ENCODE results near the gene POLR3A. TPM values are rescaled to one million over a fixed set of nuclear protein-coding genes. Genes with fewer than 3 reads are reported as not detected.

POLR3A gene
- total RNA-seq, 1 donor from 2014 or later: 18.8 TPM

DNA sequence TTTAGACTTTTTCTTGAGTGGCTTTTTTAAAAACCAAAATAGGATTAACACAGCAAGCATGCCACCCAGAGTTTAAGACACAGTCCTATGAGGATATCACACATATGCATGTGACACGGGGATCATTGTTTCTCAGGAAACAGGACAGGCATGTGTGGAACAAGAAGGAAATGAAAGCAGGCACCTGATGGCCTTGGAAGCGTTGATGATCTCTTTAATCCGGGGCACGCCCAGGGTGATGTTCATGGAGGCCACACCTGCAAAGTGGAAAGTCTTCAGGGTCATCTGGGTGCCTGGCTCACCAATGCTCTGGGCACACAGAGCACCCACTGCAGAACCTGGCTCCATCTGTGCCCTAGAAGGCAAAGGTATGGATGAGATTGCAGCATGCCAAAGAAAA is 44.3 kb downstream of the POLR3A start:
- Histone ChIP-seq H3K4me3 (ENCODE audit: low read length in 3 of 3) (no peak overlapping the region), H3K27ac (ENCODE audit: low read depth, low read length) (no peak overlapping the region), H3K9me3 (ENCODE audit: control insufficient read depth in 3 of 3, low read length in 3 of 3) (no peaks in the 10 kb centered on the region), H3K4me1 (ENCODE audit: control insufficient read depth in 3 of 3, insufficient read depth in 3 of 3, low read length in 3 of 3) (peaks cover 20 to 38% (median 38%) of the 10 kb centered on the region in 3 donors), H3K27me3 (ENCODE audit: control insufficient read depth in 3 of 3, insufficient read depth in 3 of 3, low read length in 3 of 3) (no peaks in the 10 kb centered on the region), H3K36me3 (ENCODE audit: control insufficient read depth in 3 of 3, insufficient read depth in 3 of 3, low read length in 3 of 3) (peaks cover 56 to 73% (median 61%) of the 10 kb centered on the region in 3 donors), H3K9ac (ENCODE audit: low read depth in 1 of 3, low read length in 3 of 3) (no peak overlapping the region)

DNA sequence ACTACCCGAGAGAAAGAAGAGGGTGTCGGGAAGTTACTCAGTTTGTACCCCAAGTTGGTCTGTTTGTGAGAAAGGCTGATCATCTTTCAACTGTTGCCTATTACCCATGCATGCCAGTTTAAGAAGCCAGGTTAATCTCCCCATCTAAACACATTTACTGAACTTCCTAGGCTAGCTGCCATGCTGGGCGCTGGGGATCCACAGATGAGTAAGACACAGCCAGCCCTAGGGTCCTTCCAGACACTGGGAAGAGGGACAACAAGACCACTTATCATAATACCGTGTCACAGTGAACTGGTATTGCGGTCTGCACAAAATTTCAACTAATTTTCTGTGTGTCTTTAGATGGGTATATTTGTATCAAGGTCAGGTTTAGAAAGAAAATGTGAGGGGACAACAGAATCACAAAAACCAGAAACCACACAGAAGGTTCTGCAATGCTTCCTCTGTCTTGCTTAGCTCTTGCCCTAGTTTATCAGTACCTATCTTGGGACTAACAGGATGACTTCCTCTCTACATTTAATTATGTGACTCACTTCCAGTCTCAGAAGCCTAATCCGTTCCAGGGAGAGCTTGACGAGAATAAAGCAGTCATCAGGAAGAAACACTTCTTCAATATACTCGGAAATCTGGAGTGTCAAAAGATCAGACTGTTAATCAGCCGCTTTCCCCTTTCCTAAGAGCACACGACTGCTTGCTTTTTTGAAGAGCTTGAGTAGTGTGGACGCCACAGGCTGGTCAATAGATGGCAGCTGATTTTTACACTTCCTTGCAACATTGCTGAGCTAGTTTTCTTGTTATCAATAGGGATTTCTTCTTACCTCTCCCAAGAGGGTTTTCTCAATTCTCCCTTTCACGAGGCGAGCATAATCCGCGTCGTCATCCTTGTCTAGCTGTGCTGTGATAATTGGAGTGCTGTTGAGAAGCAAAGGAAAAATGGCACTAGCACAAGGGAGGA is 45.7 kb downstream of the POLR3A start:
- peak overlapping the region; percentile 71 for H3K27ac ChIP-seq (ENCODE audit: low read depth, low read length)
- H3K27me3 ChIP-seq (ENCODE audit: control insufficient read depth in 3 of 3, insufficient read depth in 3 of 3, low read length in 3 of 3): no peaks in the 10 kb centered on the region
- no peaks in the 10 kb centered on the region for H3K9me3 ChIP-seq (ENCODE audit: control insufficient read depth in 3 of 3, low read length in 3 of 3)
- H3K36me3 ChIP-seq (ENCODE audit: control insufficient read depth in 3 of 3, insufficient read depth in 3 of 3, low read length in 3 of 3): peaks cover 61 to 76% (median 68%) of the 10 kb centered on the region in 3 donors
- H3K9ac ChIP-seq (ENCODE audit: low read depth in 1 of 3, low read length in 3 of 3): peak overlapping the region in 2 of 3 donors; percentile 28 to 47
- no peak overlapping the region for H3K4me3 ChIP-seq (ENCODE audit: low read length in 3 of 3)
- peaks cover 15 to 28% (median 28%) of the 10 kb centered on the region in 3 donors for H3K4me1 ChIP-seq (ENCODE audit: control insufficient read depth in 3 of 3, insufficient read depth in 3 of 3, low read length in 3 of 3)

DNA sequence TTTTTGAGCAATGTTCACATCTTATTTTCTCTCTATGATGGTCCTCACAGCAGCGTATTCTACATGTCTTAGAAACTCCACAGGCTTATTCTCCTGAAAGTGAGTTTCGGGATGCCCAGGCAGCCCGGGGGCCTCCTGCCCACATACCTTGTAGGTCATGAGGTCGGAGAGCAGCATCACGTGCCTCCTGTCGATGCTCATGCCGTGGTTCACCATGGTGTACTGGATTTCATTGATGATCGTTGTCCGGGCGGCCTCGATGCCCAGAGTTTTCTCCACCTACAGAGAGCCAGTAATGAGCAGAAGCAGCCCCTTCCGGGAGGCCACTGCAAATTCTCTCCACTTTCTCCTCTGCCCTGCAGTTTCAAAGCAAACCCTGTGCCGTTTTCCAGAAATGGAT is 48.0 kb downstream of the POLR3A start:
- Histone ChIP-seq H3K4me1 (ENCODE audit: control insufficient read depth in 3 of 3, insufficient read depth in 3 of 3, low read length in 3 of 3) (peaks cover 9 to 28% (median 27%) of the 10 kb centered on the region in 3 donors), H3K27me3 (ENCODE audit: control insufficient read depth in 3 of 3, insufficient read depth in 3 of 3, low read length in 3 of 3) (no peaks in the 10 kb centered on the region), H3K9me3 (ENCODE audit: control insufficient read depth in 3 of 3, low read length in 3 of 3) (no peaks in the 10 kb centered on the region), H3K27ac (ENCODE audit: low read depth, low read length) (no peak overlapping the region), H3K36me3 (ENCODE audit: control insufficient read depth in 3 of 3, insufficient read depth in 3 of 3, low read length in 3 of 3) (peaks cover 56 to 76% (median 75%) of the 10 kb centered on the region in 3 donors), H3K9ac (ENCODE audit: low read depth in 1 of 3, low read length in 3 of 3) (no peak overlapping the region), H3K4me3 (ENCODE audit: low read length in 3 of 3) (no peak overlapping the region)

DNA sequence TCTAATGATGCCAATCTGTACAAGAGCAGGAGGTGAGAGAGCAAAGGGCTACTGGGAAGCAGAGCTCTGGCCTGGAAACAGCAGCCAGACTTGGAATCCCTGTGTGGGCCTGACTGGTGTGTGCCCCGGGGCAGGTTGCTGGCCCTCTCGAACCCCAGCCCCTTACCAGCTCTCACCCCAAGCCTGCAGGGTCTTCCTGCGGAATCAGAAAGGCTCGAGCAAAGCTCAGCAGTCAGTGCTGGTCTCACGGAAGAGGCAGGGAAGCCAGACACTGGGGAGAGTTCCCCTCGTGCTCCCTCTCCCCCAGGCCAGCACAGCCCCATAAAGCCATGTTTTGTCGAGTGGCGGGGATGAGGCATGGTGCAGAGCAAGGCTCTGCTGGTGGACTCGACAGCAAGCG is 50.1 kb downstream of the POLR3A start:
- Histone ChIP-seq H3K4me3 (ENCODE audit: low read length in 3 of 3) (no peak overlapping the region), H3K4me1 (ENCODE audit: control insufficient read depth in 3 of 3, insufficient read depth in 3 of 3, low read length in 3 of 3) (peaks cover 15 to 42% (median 30%) of the 10 kb centered on the region in 3 donors), H3K27ac (ENCODE audit: low read depth, low read length) (no peak overlapping the region), H3K9me3 (ENCODE audit: control insufficient read depth in 3 of 3, low read length in 3 of 3) (no peaks in the 10 kb centered on the region), H3K9ac (ENCODE audit: low read depth in 1 of 3, low read length in 3 of 3) (no peak overlapping the region), H3K27me3 (ENCODE audit: control insufficient read depth in 3 of 3, insufficient read depth in 3 of 3, low read length in 3 of 3) (no peaks in the 10 kb centered on the region), H3K36me3 (ENCODE audit: control insufficient read depth in 3 of 3, insufficient read depth in 3 of 3, low read length in 3 of 3) (peaks cover 46 to 63% (median 61%) of the 10 kb centered on the region in 3 donors)

DNA sequence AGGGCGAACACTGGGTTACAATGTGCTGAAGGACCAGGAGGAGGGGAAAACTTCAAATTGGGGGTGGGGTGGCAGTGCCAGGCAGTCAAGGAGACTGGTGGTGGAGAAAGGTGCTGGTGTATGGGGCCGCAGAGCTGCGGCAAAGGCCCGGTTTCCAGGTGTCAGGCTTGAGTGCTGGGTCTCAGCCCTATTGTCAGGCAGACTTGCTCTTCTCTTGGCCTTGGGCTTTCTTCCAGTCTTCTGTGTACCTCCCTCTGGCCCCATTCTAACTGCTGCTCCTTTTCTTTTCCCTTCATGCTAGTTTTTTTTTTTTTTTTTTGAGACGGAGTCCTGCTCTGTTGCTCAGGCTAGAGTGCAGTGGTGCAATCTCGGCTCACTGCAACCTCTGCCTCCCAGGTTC is 51.0 kb downstream of the POLR3A start:
- peak overlapping the region in 1 of 3 donors; percentile 25 for H3K9ac ChIP-seq (ENCODE audit: low read depth in 1 of 3, low read length in 3 of 3)
- no peak overlapping the region for H3K4me3 ChIP-seq (ENCODE audit: low read length in 3 of 3)
- peak overlapping the region; percentile 4 for H3K27ac ChIP-seq (ENCODE audit: low read depth, low read length)
- H3K9me3 ChIP-seq (ENCODE audit: control insufficient read depth in 3 of 3, low read length in 3 of 3): no peaks in the 10 kb centered on the region
- H3K36me3 ChIP-seq (ENCODE audit: control insufficient read depth in 3 of 3, insufficient read depth in 3 of 3, low read length in 3 of 3): peaks cover 44 to 57% (median 56%) of the 10 kb centered on the region in 3 donors
- no peaks in the 10 kb centered on the region for H3K27me3 ChIP-seq (ENCODE audit: control insufficient read depth in 3 of 3, insufficient read depth in 3 of 3, low read length in 3 of 3)
- H3K4me1 ChIP-seq (ENCODE audit: control insufficient read depth in 3 of 3, insufficient read depth in 3 of 3, low read length in 3 of 3): peaks cover 15 to 38% (median 28%) of the 10 kb centered on the region in 3 donors

DNA sequence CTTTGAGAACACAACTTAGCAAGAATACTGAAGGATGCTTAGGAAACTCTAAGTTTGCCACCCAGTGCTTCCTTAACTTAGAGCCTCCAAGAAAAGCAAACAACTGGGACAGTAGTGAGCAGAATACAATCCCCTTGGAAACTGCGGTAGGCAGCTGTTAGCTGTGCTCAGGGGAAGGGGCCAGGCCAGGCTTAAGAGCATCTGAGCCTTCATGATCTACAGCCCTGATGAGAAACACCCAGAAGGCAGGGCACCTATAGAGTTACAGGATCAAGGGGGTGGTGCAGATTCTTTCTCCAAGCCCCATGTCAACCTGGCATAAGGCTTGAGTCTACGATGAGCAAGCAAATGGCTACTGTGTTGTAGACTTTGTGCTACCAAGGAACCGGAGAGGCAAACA is 51.4 kb downstream of the POLR3A start:
- Histone ChIP-seq H3K36me3 (ENCODE audit: control insufficient read depth in 3 of 3, insufficient read depth in 3 of 3, low read length in 3 of 3) (peaks cover 40 to 56% (median 53%) of the 10 kb centered on the region in 3 donors), H3K27ac (ENCODE audit: low read depth, low read length) (peak overlapping the region; percentile 4)

DNA sequence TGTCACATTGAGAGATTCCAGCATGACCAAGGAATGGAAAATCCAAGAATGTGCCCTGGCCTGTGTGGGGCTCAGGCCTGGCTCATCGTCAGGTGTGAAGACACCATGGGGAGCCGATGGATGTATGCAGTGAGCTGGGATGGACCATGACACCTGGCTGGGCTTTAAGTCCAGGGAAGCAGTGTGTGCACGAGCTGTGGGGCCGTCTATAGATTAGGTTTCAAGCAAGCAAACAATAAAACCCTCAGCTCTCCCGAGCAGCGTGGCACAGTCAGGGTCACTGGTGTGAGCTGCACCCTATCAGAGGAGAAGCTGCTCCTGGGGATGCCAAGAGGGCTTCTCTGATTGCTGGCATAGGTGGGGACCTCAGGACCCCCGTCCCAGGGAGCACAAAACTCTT is 52.3 kb downstream of the POLR3A start:
- H3K27me3 ChIP-seq (ENCODE audit: control insufficient read depth in 3 of 3, insufficient read depth in 3 of 3, low read length in 3 of 3): no peaks in the 10 kb centered on the region
- peaks cover 18 to 38% (median 27%) of the 10 kb centered on the region in 3 donors for H3K4me1 ChIP-seq (ENCODE audit: control insufficient read depth in 3 of 3, insufficient read depth in 3 of 3, low read length in 3 of 3)
- no peak overlapping the region for H3K27ac ChIP-seq (ENCODE audit: low read depth, low read length)
- H3K9ac ChIP-seq (ENCODE audit: low read depth in 1 of 3, low read length in 3 of 3): no peak overlapping the region
- H3K9me3 ChIP-seq (ENCODE audit: control insufficient read depth in 3 of 3, low read length in 3 of 3): no peaks in the 10 kb centered on the region
- H3K36me3 ChIP-seq (ENCODE audit: control insufficient read depth in 3 of 3, insufficient read depth in 3 of 3, low read length in 3 of 3): peaks cover 34 to 48% (median 44%) of the 10 kb centered on the region in 3 donors
- H3K4me3 ChIP-seq (ENCODE audit: low read length in 3 of 3): no peak overlapping the region

More for the DNA sequence above, 51.4 kb downstream of the POLR3A start:
- H3K9me3 ChIP-seq (ENCODE audit: control insufficient read depth in 3 of 3, low read length in 3 of 3): no peaks in the 10 kb centered on the region
- H3K4me1 ChIP-seq (ENCODE audit: control insufficient read depth in 3 of 3, insufficient read depth in 3 of 3, low read length in 3 of 3): peaks cover 15 to 35% (median 24%) of the 10 kb centered on the region in 3 donors
- H3K27me3 ChIP-seq (ENCODE audit: control insufficient read depth in 3 of 3, insufficient read depth in 3 of 3, low read length in 3 of 3): no peaks in the 10 kb centered on the region
- peak overlapping the region in 1 of 3 donors; percentile 25 for H3K9ac ChIP-seq (ENCODE audit: low read depth in 1 of 3, low read length in 3 of 3)
- no peak overlapping the region for H3K4me3 ChIP-seq (ENCODE audit: low read length in 3 of 3)

DNA sequence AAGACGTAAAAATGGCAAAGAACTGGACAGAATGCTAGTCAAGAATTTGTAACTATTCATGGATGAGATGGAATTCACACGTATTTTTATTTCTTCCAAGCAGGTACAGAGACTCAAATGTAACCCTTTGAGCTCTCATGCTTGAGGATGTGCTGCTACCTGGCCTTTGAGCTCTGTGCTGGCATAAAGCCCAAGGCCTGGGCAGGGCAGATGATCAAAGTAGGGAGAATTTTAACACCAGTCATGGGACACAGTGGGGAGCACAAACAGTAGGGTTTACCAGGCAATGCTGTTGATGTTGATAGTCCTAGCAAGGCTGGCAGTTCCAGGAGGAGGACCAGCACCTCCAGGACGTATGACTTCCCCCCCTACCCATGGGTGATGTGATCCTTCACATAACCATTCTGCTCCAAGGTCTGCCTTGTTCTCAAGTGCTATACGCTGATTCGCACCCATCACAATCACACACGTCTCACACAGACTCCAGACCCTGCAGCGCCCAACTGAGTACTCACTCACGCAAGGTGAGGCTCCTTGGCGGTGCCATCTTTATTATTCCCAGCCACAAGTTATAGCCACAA is 54.1 kb downstream of the POLR3A start:
- Histone ChIP-seq H3K27ac (ENCODE audit: low read depth, low read length) (peak overlapping the region; percentile 0), H3K9ac (ENCODE audit: low read depth in 1 of 3, low read length in 3 of 3) (no peak overlapping the region), H3K27me3 (ENCODE audit: control insufficient read depth in 3 of 3, insufficient read depth in 3 of 3, low read length in 3 of 3) (no peaks in the 10 kb centered on the region), H3K9me3 (ENCODE audit: control insufficient read depth in 3 of 3, low read length in 3 of 3) (no peaks in the 10 kb centered on the region), H3K36me3 (ENCODE audit: control insufficient read depth in 3 of 3, insufficient read depth in 3 of 3, low read length in 3 of 3) (peaks cover 20 to 34% (median 29%) of the 10 kb centered on the region in 3 donors), H3K4me1 (ENCODE audit: control insufficient read depth in 3 of 3, insufficient read depth in 3 of 3, low read length in 3 of 3) (peaks cover 32 to 47% (median 41%) of the 10 kb centered on the region in 3 donors), H3K4me3 (ENCODE audit: low read length in 3 of 3) (no peak overlapping the region)

DNA sequence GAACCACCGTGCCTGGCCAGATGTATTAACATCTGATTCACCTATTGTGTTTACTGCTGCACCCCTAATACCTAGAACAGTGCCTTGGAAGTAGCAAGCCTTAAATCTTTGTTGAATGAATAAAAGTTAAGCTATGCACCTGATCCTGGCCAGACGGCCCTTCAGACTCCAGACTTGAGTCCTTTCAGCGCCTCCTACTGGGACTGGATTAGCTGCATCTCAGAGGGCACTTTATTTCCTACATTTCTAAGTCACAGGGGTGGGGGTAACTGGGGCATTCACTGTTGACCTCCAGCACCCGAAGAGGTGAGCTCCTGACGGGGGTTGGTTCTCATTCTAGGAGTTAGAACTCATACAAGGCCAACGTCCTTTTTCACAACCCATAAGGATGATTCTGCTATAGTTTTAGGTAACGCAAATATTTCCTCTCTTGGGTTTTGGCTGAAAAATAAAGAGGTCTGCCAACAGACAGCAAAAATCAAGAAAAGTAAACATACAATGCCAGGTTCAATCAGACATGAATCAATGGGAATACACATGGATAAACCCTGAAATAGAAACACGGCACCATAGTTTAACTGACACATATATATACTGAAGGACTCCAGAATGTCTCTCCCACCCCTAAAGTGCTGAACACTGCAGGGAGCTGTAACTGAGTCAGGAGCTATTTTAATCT is 54.8 kb downstream of the POLR3A start:
- Histone ChIP-seq H3K27me3 (ENCODE audit: control insufficient read depth in 3 of 3, insufficient read depth in 3 of 3, low read length in 3 of 3) (no peaks in the 10 kb centered on the region), H3K9me3 (ENCODE audit: control insufficient read depth in 3 of 3, low read length in 3 of 3) (no peaks in the 10 kb centered on the region), H3K4me3 (ENCODE audit: low read length in 3 of 3) (no peak overlapping the region), H3K27ac (ENCODE audit: low read depth, low read length) (peak overlapping the region; percentile 0), H3K9ac (ENCODE audit: low read depth in 1 of 3, low read length in 3 of 3) (peak overlapping the region in 1 of 3 donors; percentile 33), H3K36me3 (ENCODE audit: control insufficient read depth in 3 of 3, insufficient read depth in 3 of 3, low read length in 3 of 3) (peaks cover 14 to 27% (median 23%) of the 10 kb centered on the region in 3 donors), H3K4me1 (ENCODE audit: control insufficient read depth in 3 of 3, insufficient read depth in 3 of 3, low read length in 3 of 3) (peaks cover 32 to 47% (median 41%) of the 10 kb centered on the region in 3 donors)

All from skeletal muscle tissue (tissue), 4 donors.